Motor neuron (in vitro differentiated cells): ENCODE data around the gene KRT6A. TPM values are rescaled to one million over a fixed set of nuclear protein-coding genes. Genes with fewer than 3 reads are reported as not detected.

ENCODE experiments used
- ATAC-seq, 8 experiments: fragments of 200-7000 bp; cut with Tn5 transposase; replicated peaks in 6 of 8; 2 replicates each; pipeline ENCODE4 v1.8.0; 2021; ENCODE audit warnings: mild to moderate bottlenecking in 8 of 8, moderate library complexity in 8 of 8
- H3K27ac ChIP-seq, 2 donors: fragments of 250-450 bp; sonication (Bioruptor Pico); 2 replicates each; pipeline ENCODE4 v1.9.0; 2021; ENCODE audit warnings: antibody characterized with exemption in 2 of 2, mild to moderate bottlenecking in 2 of 2, moderate library complexity in 1 of 2
- H3K4me1 ChIP-seq, 2 donors: fragments of 250-450 bp; sonication (Bioruptor Pico); replicated peaks in 1 of 2; 2 replicates each; pipeline ENCODE4 v1.6.1; 2021; ENCODE audit warnings: antibody characterized with exemption in 2 of 2, mild to moderate bottlenecking in 2 of 2, moderate library complexity in 1 of 2
- H3K4me3 ChIP-seq, 5 donors: fragments of 250-450 bp; sonication (Bioruptor Pico); 2 replicates each; pipeline ENCODE4 v1.9.0; 2021; ENCODE audit warnings: antibody characterized with exemption in 5 of 5, mild to moderate bottlenecking in 5 of 5, moderate library complexity in 4 of 5
- WGBS, 10 experiments: fragments of 450-650 bp; shearing (Covaris generic); methylation state at CpG; one replicate each; pipeline ENCODE4 v1.0.0; 2022; 5-methylcytosine and 5-hydroxymethylcytosine counted together
- in situ Hi-C, 9 experiments: fragments of 400-800 bp; cut with MboI; loops; one replicate each; pipeline ENCODE4 v1.15.0; 2021; ENCODE audit warnings: low sequenced_read_pairs in 9 of 9, low pct_unique_long_range_greater_than_20kb in 2 of 9; ENCODE audit not compliant: unreplicated experiment in 9 of 9
- total RNA-seq, 8 experiments: library from RNA; unstranded; fragments of 300-600 nt; gene quantifications; 2 replicates each; pipeline versions ENCODE4 v1.2.3 to v1.2.4, GENCODE V29; 2022

The KRT6A gene
- total RNA-seq, 8 experiments from 2014 or later, result 0.27 to 1.00 (median 0.29) TPM; not detected in 5

- no peak overlapping the region for H3K4me3 ChIP-seq
- no peak overlapping the region for H3K27ac ChIP-seq
- no peak for ATAC-seq
- H3K4me1 ChIP-seq, result no peaks in the 10 kb centered on the region
- in situ Hi-C loops, result no loop called here
- WGBS, 10 experiments, result 31 to 90% (median 79%) methylated on average over 1 to 5 of the region's 10 CpGs; no CpG with 5 or more reads in 4 of the 10 experiments
Measured at GRCh38 chr12:52521568-52522266, 28.7 kb upstream of the KRT6A start.

DNA sequence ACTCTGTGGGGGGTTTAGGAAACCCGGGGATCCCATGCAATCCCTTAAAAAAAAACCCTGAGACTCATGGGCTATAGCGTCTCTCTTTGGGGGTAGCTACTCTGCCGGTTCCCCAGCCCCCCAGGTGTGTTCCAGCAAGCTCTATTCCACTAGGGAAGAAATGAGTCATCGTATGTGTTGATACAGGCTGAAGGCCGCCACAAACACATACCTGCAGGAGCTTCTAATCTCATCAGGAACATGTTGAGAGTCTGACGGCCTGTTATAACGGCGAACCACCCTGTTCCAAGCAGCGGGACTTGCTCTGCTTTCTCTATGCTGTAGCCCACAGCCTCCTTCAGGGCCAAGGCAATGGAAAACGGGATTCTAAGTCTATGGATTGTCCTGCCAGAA lies 28.1 kb upstream of the KRT6A start:
- 40 to 78% (median 76%) methylated on average over 1 to 7 of the region's 10 CpGs; no CpG with 5 or more reads in 5 of the 10 experiments for WGBS, 10 experiments
- Histone ChIP-seq H3K4me3 (no peak overlapping the region), H3K27ac (no peak overlapping the region), H3K4me1 (no peaks in the 10 kb centered on the region)
- no peak for ATAC-seq
- in situ Hi-C loops, result no loop called here

DNA sequence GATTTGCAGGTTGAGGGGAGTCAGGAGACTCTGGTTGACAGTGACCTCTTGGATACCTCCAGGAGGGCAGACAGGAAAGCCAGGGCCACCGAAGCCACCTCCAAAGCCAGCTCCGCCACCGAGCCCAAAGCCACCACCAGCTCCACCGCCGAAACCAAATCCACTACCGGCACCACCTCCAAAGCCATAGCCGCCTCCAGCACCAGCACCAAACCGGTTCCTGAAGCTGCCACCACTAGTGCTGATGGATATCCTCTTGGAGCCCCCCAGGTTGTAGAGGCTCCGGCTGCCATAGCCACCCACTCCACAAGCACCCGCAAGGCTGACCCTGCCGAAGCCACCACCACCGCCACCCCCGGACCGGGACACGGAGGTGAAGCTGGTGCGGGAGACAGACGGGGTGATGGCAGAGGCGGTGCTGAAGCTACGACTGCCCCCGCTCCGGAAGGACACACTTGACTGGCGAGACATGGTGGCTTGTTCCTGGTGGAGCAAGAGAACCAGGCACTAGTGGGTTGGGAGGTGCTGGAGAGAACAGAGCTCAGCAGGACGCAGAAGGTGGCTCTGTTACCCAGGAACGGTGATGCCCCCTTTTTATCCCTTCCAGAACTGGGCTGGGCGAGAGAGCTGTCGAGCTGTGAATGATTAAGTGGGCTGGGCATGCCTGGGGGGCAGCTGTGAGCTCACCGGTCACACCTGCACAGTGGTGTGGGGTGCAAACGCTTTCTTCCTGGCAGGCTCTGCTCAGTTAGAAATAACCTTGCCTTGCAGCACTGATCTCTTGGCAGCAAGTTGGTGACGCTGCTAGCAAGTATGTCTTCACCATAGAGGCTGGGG lies 27.0 kb upstream of the KRT6A start, which contains the start of gene KRT5:
Gene KRT5 (minus strand): TSS at position 569 of the 837 bp plus-strand sequence. CDS start 98 bp downstream, at position 471.
- Histone ChIP-seq H3K4me3 (no peak within 1 kb of the TSS), H3K4me1 (no peaks in the 10 kb centered on the region), H3K27ac (no peak within 1 kb of the TSS)
- in situ Hi-C loops, result no loop called here
- no peak for ATAC-seq
- WGBS, 10 experiments, result 58 to 93% (median 90%) methylated on average over 2 to 14 of the region's 29 CpGs; no CpG with 5 or more reads in 5 of the 10 experiments

- no peak overlapping the region for H3K27ac ChIP-seq
- no peaks in the 10 kb centered on the region for H3K4me1 ChIP-seq
- in situ Hi-C loops, result no loop called here
- 21 to 92% (median 74%) methylated on average over 1 to 3 of the region's 3 CpGs; no CpG with 5 or more reads in 4 of the 10 experiments for WGBS, 10 experiments
- no peak overlapping the region for H3K4me3 ChIP-seq
- no peak for ATAC-seq
Measured at GRCh38 chr12:52519387-52519703, 26.3 kb upstream of the KRT6A start.

DNA sequence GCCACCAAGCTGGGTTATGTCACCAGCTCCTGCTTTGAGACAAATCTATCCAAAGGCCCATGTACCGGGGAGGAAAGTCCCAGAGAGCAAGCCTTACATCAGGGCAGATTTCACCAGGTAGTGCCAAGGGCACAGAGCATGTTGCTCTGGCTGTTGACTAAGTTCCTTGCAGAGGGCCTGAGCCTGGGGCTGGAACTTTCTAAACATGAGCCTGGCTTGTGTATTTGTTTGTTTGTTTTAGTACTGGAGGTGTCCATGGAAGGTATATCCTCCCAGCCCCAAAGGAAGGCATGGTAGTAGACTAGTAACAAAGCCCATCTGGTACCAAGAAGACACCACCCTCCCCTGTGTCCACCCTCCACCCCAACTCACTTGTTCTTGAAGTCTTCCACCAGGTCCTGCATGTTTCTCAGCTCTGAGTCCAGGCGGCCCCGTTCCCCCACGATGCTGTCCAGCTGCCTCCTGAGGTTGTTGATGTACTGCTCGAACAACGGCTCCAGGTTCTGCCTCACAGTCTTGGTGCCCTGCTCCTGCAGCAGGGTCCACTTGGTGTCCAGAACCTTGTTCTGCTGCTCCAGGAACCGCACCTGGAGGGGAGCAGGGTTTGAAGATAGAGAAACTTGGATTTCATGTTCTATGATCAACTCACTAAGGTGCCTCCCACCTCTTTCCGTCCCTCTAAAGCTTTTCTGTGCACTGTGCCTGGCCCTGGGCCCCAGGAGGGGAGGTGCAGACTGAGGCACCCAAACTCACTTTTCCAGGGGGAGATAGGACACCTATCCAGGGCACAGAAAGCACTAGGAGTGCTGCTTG lies 25.7 kb upstream of the KRT6A start:
- no peak overlapping the region for H3K27ac ChIP-seq
- no peaks in the 10 kb centered on the region for H3K4me1 ChIP-seq
- in situ Hi-C loops, result no loop called here
- no peak overlapping the region for H3K4me3 ChIP-seq
- ATAC-seq, result no peak
- WGBS, 10 experiments, result 67 to 100% (median 83%) methylated on average over 1 to 2 of the region's 8 CpGs; no CpG with 5 or more reads in 3 of the 10 experiments

DNA sequence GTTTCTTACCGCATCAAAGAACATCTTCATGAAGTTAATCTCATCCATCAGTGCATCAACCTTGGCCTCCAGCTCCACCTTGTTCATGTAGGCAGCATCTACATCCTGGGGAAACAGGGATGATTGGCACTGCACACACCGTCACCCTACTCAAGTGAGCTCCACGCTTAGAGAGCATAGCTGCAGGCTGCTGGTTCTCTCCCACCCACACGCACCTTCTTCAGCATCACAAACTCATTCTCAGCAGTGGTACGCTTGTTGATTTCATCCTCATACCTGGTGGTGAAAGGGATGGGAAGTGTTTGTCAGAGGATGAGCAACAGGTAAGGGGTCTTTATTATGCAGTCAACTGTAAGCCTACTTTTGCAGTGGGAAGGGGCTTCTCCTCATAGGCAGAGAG lies 24.8 kb upstream of the KRT6A start:
- WGBS, 10 experiments, result 80 to 100% (median 96%) methylated on average over 1 to 5 of the region's 5 CpGs; no CpG with 5 or more reads in 3 of the 10 experiments
- in situ Hi-C loops, result no loop called here
- no peak overlapping the region for H3K4me3 ChIP-seq
- ATAC-seq, result no peak
- H3K27ac ChIP-seq, result no peak overlapping the region
- H3K4me1 ChIP-seq, result no peaks in the 10 kb centered on the region

GRCh38 chr12:52517005-52517835 lies 24.2 kb upstream of the KRT6A start:
- ATAC-seq, result no peak
- H3K27ac ChIP-seq, result no peak overlapping the region
- no peaks in the 10 kb centered on the region for H3K4me1 ChIP-seq
- no peak overlapping the region for H3K4me3 ChIP-seq
- in situ Hi-C loops, result no loop called here
- WGBS, 10 experiments, result 73 to 100% (median 86%) methylated on average over 1 to 8 of the region's 14 CpGs; no CpG with 5 or more reads in 4 of the 10 experiments

GRCh38 chr12:52515927-52516831 lies 23.1 kb upstream of the KRT6A start:
- no peak for ATAC-seq
- 4 to 94% (median 68%) methylated on average over 1 to 11 of the region's 15 CpGs for WGBS, 10 experiments
- in situ Hi-C loops, result no loop called here

DNA sequence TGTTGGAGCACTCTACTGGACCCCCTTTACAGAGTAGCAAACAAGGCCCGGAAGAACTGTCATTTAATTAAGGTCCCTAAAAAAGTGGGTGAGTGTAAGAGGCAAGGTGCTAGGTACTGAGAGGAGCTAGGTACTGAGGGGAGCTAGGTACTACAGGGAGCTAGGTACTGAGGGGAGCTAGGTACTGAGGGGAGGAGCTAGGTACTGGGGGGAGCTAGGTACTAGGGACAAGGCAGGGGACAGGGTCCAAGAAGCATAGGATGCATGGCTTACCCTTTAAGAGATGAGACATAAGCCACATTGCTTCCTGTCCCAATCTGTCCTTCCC lies 22.2 kb upstream of the KRT6A start:
- ATAC-seq, result no peak
- H3K27ac ChIP-seq, result no peak overlapping the region
- H3K4me3 ChIP-seq, result no peak overlapping the region
- no peaks in the 10 kb centered on the region for H3K4me1 ChIP-seq
- in situ Hi-C loops, result no loop called here
- 20 to 100% (median 80%) methylated on average over 1 of the region's 1 CpG; no CpG with 5 or more reads in 5 of the 10 experiments for WGBS, 10 experiments

More at GRCh38 chr12:52515927-52516831, 23.1 kb upstream of the KRT6A start:
- no peaks in the 10 kb centered on the region for H3K4me1 ChIP-seq
- H3K27ac ChIP-seq, result no peak overlapping the region
- H3K4me3 ChIP-seq, result no peak overlapping the region

DNA sequence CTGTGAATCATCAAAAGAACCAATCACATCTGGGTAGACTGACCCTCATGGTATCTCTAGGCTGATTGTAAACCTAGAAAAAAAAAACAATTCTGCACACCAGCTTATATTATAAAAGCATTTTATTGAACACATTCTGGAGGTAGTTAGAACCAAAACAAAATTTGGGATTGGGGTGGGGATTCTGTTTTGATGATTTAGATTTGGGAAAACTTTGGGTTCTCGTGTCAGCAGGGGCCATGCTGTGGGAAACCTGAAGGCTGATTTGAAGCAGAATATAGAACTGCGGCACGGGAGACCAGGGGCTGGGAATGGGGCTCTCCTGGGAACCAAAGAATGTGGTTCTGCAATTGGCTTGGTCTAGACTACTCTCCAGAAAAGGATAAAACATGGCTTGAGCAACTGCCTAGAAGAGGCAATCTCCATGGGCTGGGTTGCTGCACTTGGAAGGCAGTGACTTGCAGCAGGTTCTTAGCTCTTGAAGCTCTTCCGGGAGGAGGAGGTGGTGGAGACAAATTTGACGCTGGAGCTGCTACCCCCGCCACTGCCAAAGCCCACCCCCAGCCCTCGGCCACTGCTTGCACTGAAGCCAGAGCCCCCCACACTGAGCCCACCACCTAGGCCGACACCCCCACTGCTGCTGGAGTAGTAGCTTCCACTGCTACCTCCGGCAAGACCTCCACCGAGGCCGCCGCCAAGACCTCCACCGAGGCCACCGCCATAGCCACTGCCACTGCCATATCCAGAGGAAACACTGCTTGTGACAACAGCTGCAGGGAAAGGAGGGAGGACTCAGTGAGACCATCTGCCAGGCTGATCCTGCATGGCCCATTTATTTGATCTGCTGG lies 21.6 kb upstream of the KRT6A start:
- Histone ChIP-seq H3K27ac (no peak overlapping the region), H3K4me1 (no peaks in the 10 kb centered on the region), H3K4me3 (no peak overlapping the region)
- 30 to 100% (median 90%) methylated on average over 2 to 7 of the region's 14 CpGs; no CpG with 5 or more reads in 3 of the 10 experiments for whole genome bisulfite sequencing, 10 experiments
- in situ Hi-C loops, result no loop called here
- no peak for ATAC-seq

- Histone ChIP-seq H3K27ac (no peak overlapping the region), H3K4me1 (no peaks in the 10 kb centered on the region), H3K4me3 (no peak overlapping the region)
- no peak for ATAC-seq
- WGBS, 10 experiments, result 20 to 95% (median 80%) methylated on average over 1 to 6 of the region's 6 CpGs; no CpG with 5 or more reads in 1 of the 10 experiments
- in situ Hi-C loops, result no loop called here
Measured at GRCh38 chr12:52513736-52514135, 20.7 kb upstream of the KRT6A start.
